NT2/D1 (cell line): ENCODE measurements around the gene METAP1D.

Experiments
- SUZ12 ChIP-seq: IDR thresholded peaks from 2 replicates; pipeline ENCODE4 v1.6.1; 2011; ENCODE audit not compliant: insufficient read length, insufficient read depth; ENCODE audit errors: extremely low read depth
- YY1 ChIP-seq: IDR thresholded peaks from 2 replicates; pipeline ENCODE4 v1.6.1; 2011; ENCODE audit not compliant: insufficient read length, insufficient read depth
- ZNF274 ChIP-seq: IDR thresholded peaks from 2 replicates; pipeline ENCODE4 v1.6.1; 2011; ENCODE audit warnings: mild to moderate bottlenecking, low read depth, low read length

GRCh38 chr2:172087780-172088244 lies 88.1 kb downstream of the METAP1D start:
- no peak for TF ChIP-seq YY1
- no peak for TF ChIP-seq ZNF274
- no peak for TF ChIP-seq SUZ12
